HepG2 (cell line): ENCODE results near the gene DNAJB2. TPM values are rescaled to one million over a fixed set of nuclear protein-coding genes. Genes with fewer than 3 reads are reported as not detected.
A peak's percentile ranks its signal among the peaks of the same experiment; 100 is the strongest.

Experiments
- ARNTL ChIP-seq: sonication (generic); formaldehyde crosslinking; IDR thresholded peaks from 2 replicates; pipeline ENCODE4 v1.4.0; 2020; ENCODE audit warnings: mild to moderate bottlenecking, missing genetic modification reagents
- CEBPG ChIP-seq: IDR thresholded peaks from 2 replicates; pipeline ENCODE4 v1.6.1; 2016
- KLF16 ChIP-seq, 2 experiments: sonication (generic) in 1 of 2; formaldehyde crosslinking in 1 of 2; IDR thresholded peaks; 2 replicates each; pipeline versions ENCODE4 v1.6.1 to v1.8.0; 2016 to 2023; ENCODE audit warnings: missing genetic modification reagents in 2 of 2, missing compliant biosample characterization in 1 of 2
- MED1 ChIP-seq: sonication (generic); formaldehyde crosslinking; IDR thresholded peaks from 2 replicates; pipeline ENCODE4 v1.4.0; 2020; ENCODE audit warnings: missing genetic modification reagents
- RORA ChIP-seq: sonication (generic); formaldehyde crosslinking; IDR thresholded peaks from 2 replicates; pipeline ENCODE4 v1.5.0; 2020; ENCODE audit warnings: mild to moderate bottlenecking, missing genetic modification reagents, moderate library complexity
- YY1 ChIP-seq: IDR thresholded peaks from 2 replicates; pipeline ENCODE4 v1.6.1; 2011; ENCODE audit warnings: low read length, low read depth, moderate library complexity, mild to moderate bottlenecking; ENCODE audit not compliant: insufficient read depth, insufficient replicate concordance
- ZBTB21 ChIP-seq: sonication (generic); formaldehyde crosslinking; IDR thresholded peaks from 2 replicates; pipeline ENCODE4 v1.4.0; 2020; ENCODE audit warnings: missing genetic modification reagents
- ZNF30 ChIP-seq: sonication (generic); formaldehyde crosslinking; IDR thresholded peaks from 2 replicates; pipeline ENCODE4 v1.5.0; 2020; ENCODE audit warnings: mild to moderate bottlenecking, missing genetic modification reagents
- ZNF773 ChIP-seq: sonication (generic); formaldehyde crosslinking; IDR thresholded peaks from 2 replicates; pipeline ENCODE4 v1.4.0; 2020; ENCODE audit warnings: missing genetic modification reagents, borderline replicate concordance
- polyA plus RNA-seq, 8 experiments: library from polyadenylated mRNA; depleted of rRNA in 3 of 8; stranded (reverse) in 7 of 8; unstranded in 1 of 8; fragments of >200 nt; fragmentation: Illumina TruSeq in 4 of 8; extraction: Trizol in 4 of 8; gene quantifications; 2 replicates each; pipeline versions ENCODE4 v1.2.1 to v1.2.3, GENCODE V29; 2011 to 2016; ENCODE audit warnings: low read depth in 4 of 8, missing spikeins in 1 of 8, mixed read lengths in 1 of 8; ENCODE audit not compliant: insufficient read depth in 1 of 8
- total RNA-seq, 5 experiments: library from RNA; depleted of rRNA; stranded (reverse); fragments of >200 nt; fragmentation: Illumina TruSeq; extraction: Trizol; gene quantifications; 2 replicates each; pipeline ENCODE4 v1.2.3, GENCODE V29; 2016; ENCODE audit warnings: low read depth in 1 of 5
- TF ChIP-seq, protein P1 (sequence below): sonication (generic); formaldehyde crosslinking; IDR thresholded peaks from 2 replicates; pipeline ENCODE4 v1.4.0; 2020; ENCODE audit warnings: mild to moderate bottlenecking, missing genetic modification reagents
- TF ChIP-seq, protein P2 (sequence below): sonication (generic); formaldehyde crosslinking; IDR thresholded peaks from 2 replicates; pipeline ENCODE4 v1.5.0; 2020; ENCODE audit warnings: mild to moderate bottlenecking, missing genetic modification reagents
- TF ChIP-seq, protein P3 (sequence below): sonication (generic); formaldehyde crosslinking; IDR thresholded peaks from 2 replicates; pipeline ENCODE4 v1.8.0; 2022; ENCODE audit warnings: low read depth, missing genetic modification reagents
- TF ChIP-seq, protein P4 (sequence below): sonication (generic); formaldehyde crosslinking; IDR thresholded peaks from 2 replicates; pipeline ENCODE4 v1.4.0; 2020; ENCODE audit warnings: missing genetic modification reagents
- TF ChIP-seq, protein P5 (sequence below): sonication (generic); formaldehyde crosslinking; IDR thresholded peaks from 2 replicates; pipeline ENCODE4 v1.4.0; 2020; ENCODE audit warnings: missing genetic modification reagents
- TF ChIP-seq, protein P6 (sequence below): sonication (generic); formaldehyde crosslinking; IDR thresholded peaks from 2 replicates; pipeline ENCODE4 v1.4.0; 2020; ENCODE audit warnings: mild to moderate bottlenecking, missing genetic modification reagents

DNAJB2 gene
- total and polyA plus RNA-seq, 2 of the 13 experiments (the other 11 are each of a cell fraction or from before 2014, with no cell fraction given): 21.3 to 31.1 TPM

DNA sequence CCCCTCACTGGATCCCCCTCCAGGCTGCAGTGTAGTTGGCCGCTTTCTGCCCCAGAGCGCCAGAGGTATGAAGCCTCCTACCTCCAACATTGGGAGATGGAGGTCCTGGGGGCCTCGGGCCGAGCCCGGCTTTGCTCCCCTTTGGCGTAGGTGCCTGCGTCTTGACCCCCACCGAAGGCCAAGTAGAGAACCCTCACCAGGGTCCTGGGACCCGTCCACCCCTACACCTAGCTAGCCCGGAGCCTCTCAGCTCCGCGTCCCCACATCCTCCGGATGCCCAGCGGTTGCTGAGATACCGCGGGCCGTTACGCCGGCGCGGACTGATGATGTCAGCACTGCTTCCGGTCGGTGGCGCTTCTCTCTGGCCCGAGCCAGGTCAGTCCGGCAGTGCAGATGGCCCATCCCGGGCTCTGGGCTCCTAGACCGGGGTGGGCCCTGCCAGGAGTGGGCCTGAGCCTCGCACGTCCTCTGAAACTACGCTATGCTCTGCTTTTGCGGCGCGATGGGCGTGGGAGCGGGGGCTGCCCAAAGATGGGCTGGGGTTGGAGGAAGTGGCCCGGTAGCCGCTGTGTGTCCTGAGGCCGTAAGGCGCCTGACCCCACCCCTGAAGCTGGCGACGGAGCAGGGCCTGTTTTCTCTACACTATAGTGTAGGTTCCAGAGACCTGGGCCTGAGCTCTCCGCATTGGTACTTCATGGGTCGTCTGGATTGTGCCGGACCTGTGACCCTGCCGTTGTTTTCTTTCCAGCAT lies 33.8 kb upstream of the DNAJB2 start, which contains the start of the genes GLB1L and STK16 (continued):
- TF ChIP-seq, protein P1, sequence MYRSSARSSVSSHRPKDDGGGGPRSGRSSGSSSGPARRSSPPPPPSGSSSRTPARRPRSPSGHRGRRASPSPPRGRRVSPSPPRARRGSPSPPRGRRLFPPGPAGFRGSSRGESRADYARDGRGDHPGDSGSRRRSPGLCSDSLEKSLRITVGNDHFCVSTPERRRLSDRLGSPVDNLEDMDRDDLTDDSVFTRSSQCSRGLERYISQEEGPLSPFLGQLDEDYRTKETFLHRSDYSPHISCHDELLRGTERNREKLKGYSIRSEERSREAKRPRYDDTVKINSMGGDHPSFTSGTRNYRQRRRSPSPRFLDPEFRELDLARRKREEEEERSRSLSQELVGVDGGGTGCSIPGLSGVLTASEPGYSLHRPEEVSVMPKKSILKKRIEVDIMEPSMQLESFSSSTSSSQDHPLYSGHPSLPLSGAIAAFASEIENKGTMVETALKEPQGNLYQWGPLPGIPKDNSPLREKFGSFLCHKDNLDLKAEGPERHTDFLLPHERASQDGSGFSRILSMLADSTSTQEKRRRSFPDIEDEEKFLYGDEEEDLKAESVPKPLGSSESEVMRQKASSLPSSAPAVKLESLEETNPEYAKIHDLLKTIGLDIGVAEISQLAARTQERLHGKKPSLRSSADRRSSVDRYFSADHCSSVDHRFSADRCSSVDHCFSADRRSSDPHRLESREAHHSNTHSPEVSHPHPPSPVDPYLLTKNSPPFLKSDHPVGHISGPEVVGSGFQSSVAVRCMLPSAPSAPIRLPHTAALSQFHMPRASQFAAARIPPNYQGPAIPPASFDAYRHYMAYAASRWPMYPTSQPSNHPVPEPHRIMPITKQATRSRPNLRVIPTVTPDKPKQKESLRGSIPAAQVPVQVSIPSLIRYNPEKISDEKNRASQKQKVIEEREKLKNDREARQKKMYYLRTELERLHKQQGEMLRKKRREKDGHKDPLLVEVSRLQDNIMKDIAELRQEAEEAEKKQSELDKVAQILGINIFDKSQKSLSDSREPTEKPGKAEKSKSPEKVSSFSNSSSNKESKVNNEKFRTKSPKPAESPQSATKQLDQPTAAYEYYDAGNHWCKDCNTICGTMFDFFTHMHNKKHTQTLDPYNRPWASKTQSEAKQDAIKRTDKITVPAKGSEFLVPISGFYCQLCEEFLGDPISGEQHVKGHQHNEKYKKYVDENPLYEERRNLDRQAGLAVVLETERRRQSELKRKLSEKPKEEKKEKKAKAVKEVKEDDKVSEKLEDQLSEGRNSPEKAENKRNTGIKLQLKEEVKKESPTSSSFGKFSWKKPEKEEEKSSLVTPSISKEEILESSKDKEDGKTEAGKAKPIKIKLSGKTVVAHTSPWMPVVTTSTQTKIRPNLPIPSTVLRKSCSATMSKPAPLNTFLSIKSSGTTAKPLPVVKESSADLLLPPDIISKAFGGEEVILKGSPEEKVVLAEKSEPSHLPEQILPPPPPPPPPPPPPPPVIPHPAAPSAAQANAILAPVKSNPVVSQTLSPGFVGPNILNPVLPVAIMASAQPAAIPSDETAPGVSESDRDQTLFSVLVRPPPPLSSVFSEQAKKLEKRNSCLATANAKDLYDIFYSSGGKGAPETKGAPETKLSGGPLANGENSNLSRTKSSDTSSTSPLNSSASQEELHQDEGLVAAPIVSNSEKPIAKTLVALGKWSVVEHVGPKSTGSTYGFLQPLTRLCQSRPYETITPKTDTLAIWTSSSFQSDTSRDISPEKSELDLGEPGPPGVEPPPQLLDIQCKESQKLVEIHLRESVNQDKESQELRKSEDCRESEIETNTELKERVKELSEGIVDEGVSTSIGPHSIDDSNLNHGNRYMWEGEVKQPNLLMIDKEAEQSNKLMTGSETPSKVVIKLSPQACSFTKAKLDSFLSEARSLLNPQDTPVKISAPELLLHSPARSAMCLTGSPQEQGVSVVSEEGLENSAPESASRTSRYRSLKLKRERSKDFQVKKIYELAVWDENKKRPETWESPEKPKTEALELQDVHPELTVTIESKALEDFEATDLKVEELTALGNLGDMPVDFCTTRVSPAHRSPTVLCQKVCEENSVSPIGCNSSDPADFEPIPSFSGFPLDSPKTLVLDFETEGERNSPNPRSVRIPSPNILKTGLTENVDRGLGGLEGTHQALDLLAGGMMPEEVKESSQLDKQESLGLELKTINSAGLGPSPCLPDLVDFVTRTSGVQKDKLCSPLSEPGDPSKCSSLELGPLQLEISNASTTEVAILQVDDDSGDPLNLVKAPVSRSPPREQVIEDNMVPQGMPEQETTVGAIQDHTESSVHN (CRISPR knock-in tag): peak; percentile 95
- no peak for TF ChIP-seq RORA
- no peak for TF ChIP-seq ZNF30 (CRISPR knock-in tag)
- TF ChIP-seq, protein P2, sequence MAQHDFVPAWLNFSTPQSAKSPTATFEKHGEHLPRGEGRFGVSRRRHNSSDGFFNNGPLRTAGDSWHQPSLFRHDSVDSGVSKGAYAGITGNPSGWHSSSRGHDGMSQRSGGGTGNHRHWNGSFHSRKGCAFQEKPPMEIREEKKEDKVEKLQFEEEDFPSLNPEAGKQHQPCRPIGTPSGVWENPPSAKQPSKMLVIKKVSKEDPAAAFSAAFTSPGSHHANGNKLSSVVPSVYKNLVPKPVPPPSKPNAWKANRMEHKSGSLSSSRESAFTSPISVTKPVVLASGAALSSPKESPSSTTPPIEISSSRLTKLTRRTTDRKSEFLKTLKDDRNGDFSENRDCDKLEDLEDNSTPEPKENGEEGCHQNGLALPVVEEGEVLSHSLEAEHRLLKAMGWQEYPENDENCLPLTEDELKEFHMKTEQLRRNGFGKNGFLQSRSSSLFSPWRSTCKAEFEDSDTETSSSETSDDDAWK (CRISPR knock-in tag): no peak
- TF ChIP-seq, protein P3, sequence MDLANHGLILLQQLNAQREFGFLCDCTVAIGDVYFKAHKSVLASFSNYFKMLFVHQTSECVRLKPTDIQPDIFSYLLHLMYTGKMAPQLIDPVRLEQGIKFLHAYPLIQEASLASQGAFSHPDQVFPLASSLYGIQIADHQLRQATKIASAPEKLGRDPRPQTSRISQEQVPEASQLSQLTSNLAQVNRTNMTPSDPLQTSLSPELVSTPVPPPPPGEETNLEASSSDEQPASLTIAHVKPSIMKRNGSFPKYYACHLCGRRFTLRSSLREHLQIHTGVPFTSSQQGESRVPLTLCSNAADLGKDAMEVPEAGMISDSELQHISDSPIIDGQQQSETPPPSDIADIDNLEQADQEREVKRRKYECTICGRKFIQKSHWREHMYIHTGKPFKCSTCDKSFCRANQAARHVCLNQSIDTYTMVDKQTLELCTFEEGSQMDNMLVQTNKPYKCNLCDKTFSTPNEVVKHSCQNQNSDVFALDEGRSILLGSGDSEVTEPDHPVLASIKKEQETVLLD (CRISPR knock-in tag): peak; percentile 70; the same call in 1 of the 2 replicates
- TF ChIP-seq, protein P4, sequence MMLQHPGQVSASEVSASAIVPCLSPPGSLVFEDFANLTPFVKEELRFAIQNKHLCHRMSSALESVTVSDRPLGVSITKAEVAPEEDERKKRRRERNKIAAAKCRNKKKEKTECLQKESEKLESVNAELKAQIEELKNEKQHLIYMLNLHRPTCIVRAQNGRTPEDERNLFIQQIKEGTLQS (CRISPR knock-in tag): peak; percentile 69
- peak in 1 of 2 experiments; percentile 98; a peak in 3 of 4 replicates for TF ChIP-seq KLF16 (CRISPR knock-in tag; IDR thresholded peaks at IDR 0.05)
- TF ChIP-seq, protein P5, sequence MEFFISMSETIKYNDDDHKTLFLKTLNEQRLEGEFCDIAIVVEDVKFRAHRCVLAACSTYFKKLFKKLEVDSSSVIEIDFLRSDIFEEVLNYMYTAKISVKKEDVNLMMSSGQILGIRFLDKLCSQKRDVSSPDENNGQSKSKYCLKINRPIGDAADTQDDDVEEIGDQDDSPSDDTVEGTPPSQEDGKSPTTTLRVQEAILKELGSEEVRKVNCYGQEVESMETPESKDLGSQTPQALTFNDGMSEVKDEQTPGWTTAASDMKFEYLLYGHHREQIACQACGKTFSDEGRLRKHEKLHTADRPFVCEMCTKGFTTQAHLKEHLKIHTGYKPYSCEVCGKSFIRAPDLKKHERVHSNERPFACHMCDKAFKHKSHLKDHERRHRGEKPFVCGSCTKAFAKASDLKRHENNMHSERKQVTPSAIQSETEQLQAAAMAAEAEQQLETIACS (CRISPR knock-in tag): peak; percentile 62
- peak; percentile 55; the same call in 1 of the 2 replicates for TF ChIP-seq CEBPG
- TF ChIP-seq YY1: peak; percentile 63
- peak; percentile 42; the same call in 1 of the 2 replicates for TF ChIP-seq ZBTB21 (CRISPR knock-in tag)
- no peak for TF ChIP-seq ARNTL (CRISPR knock-in tag)
- TF ChIP-seq ZNF773 (CRISPR knock-in tag): peak; percentile 85; the same call in 1 of the 2 replicates
- TF ChIP-seq, protein P6, sequence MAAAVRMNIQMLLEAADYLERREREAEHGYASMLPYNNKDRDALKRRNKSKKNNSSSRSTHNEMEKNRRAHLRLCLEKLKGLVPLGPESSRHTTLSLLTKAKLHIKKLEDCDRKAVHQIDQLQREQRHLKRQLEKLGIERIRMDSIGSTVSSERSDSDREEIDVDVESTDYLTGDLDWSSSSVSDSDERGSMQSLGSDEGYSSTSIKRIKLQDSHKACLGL (CRISPR knock-in tag): peak; percentile 80
- TF ChIP-seq MED1 (CRISPR knock-in tag): peak; percentile 92
